ENCODE results near the gene ZNF74.
A peak's percentile ranks its signal among the peaks of the same experiment; 100 is the strongest.

The ZNF74 gene

DNA sequence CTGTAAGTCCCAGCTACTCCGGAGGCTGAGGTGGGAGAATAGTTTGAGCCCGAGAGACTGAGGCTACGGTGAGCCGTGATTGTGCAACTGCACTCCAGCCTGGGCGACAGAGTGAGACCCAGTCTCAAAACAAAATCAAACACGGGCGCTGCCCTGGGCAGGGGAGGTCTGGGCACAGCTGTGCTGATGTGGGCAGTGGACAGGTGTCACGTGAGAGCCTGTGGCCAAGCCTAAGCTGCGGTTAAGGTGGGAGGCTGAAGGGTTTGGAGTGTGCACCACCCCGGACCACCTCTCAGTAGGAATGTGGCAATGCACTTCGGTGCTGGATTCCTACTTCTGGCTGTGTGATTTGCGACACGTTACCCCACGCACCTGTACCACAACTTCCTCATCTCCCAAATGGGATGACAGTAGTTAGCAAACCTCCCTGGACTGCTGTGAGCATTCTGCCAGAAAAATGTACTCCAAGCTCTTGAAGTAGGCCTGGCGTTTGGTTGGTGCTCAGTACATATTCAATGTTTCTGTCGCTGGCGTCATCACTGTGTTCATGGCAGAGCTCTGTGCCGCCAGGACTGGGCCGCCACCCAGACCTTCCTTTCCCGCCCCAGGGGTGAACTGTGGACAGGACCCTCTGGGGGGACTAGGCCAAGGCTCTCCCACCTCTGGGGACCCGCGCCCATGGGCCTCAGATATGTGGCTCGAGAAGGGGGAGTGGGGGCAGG is 807 bp upstream of the ZNF74 start:
- peak overlapping the region; percentile 76 for H3K4me3 ChIP-seq (ENCODE audit: low read length)
- TF ChIP-seq, protein P1, sequence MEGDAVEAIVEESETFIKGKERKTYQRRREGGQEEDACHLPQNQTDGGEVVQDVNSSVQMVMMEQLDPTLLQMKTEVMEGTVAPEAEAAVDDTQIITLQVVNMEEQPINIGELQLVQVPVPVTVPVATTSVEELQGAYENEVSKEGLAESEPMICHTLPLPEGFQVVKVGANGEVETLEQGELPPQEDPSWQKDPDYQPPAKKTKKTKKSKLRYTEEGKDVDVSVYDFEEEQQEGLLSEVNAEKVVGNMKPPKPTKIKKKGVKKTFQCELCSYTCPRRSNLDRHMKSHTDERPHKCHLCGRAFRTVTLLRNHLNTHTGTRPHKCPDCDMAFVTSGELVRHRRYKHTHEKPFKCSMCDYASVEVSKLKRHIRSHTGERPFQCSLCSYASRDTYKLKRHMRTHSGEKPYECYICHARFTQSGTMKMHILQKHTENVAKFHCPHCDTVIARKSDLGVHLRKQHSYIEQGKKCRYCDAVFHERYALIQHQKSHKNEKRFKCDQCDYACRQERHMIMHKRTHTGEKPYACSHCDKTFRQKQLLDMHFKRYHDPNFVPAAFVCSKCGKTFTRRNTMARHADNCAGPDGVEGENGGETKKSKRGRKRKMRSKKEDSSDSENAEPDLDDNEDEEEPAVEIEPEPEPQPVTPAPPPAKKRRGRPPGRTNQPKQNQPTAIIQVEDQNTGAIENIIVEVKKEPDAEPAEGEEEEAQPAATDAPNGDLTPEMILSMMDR (conservative IDR thresholded peaks at IDR 0.05; ENCODE audit: low read depth, low read length) = no peak

DNA sequence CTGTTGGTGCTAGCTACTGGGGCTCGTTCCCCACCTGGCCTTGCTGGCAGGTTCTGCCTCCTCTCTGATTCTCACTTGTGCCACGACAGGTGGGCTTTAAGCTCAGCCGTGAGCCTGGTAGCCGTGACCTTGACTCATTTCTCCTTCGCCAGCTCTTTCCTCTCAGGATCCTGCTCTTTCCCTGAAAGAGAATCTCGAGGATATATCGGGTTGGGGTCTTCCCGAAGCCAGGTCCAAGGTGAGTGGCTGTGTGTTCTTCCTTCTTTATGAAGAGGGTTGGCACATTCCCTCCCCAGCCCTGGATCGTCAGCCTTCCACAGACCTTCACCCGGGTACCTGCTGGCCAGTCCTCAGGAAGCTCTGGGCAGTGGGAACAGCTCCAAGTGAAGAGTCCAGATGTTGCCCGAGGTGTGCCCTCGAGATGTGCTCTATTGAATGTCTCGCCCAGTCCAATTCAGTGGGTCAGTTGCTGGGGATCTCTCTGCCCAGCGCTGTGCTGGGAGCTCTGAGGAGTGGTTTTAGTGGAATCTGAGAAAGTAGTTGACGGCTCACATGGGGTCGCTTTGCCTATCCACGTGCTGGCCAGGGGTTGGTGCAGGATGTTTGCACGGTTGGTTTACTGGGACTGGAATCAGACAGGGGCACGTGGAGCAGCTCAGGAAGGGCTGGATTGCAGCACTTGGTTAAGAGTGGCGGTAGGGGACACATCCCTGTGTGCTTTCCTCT is 1.4 kb downstream of the ZNF74 start:
- H3K4me3 ChIP-seq (ENCODE audit: low read length) = peak overlapping the region; percentile 76
- DNase-seq (ENCODE audit: low read depth) = peak; percentile 40
- TF ChIP-seq, protein P1 (conservative IDR thresholded peaks at IDR 0.05; ENCODE audit: low read depth, low read length) = no peak

More for the DNA sequence above, 807 bp upstream of the ZNF74 start:
- no peak for DNase-seq (ENCODE audit: low read depth)

DNA sequence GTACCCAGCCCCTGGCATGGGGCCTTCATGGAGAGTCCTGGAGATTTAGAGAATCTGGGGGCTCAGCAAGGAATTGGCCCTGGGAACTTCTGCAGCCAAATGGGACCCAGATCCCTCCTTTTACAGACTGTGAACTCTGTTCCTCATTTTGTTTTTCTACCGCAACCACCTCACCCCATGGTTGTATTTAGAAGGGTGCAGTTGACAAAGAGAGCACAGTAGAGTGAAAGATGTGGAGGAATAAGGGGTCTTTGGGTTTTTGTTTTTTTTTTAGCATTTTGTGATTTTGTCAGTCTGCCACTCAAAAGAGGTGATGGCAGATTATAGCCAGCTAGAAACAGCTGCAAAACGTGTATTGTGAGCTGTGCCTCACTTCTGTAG is 1.9 kb downstream of the ZNF74 start:
- TF ChIP-seq, protein P1 (conservative IDR thresholded peaks at IDR 0.05; ENCODE audit: low read depth, low read length) = no peak
- DNase-seq (ENCODE audit: low read depth) = no peak
- H3K4me3 ChIP-seq (ENCODE audit: low read length) = no peak overlapping the region

- TF ChIP-seq, protein P1 (conservative IDR thresholded peaks at IDR 0.05; ENCODE audit: low read depth, low read length) = no peak
- DNase-seq (ENCODE audit: low read depth) = no peak
- H3K4me3 ChIP-seq (ENCODE audit: low read length) = no peak overlapping the region
Observed at GRCh38 chr22:20396639-20397038, 2.7 kb downstream of the ZNF74 start.

DNA sequence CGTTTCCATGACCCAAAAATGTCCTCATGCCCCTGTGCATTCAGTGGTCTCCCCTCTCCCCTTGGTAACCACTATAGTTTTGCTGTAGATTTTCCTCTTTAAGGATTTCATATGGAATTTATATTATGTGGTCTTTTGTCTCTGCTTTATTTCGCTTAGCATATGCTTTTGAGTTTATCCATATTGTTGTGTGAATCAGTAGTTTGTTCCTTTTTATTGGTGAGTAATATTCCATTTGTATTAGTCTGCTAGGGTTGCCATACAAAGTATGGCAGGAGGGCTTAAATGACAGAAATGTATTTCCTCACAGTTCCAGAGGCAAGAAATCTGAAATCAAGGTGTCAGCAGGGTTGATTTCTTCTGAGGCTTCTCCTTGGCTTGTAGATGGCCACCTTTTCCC is 3.5 kb downstream of the ZNF74 start:
- no peak overlapping the region for H3K4me3 ChIP-seq (ENCODE audit: low read length)
- DNase-seq (ENCODE audit: low read depth) = no peak
- TF ChIP-seq, protein P1 (conservative IDR thresholded peaks at IDR 0.05; ENCODE audit: low read depth, low read length) = no peak

DNA sequence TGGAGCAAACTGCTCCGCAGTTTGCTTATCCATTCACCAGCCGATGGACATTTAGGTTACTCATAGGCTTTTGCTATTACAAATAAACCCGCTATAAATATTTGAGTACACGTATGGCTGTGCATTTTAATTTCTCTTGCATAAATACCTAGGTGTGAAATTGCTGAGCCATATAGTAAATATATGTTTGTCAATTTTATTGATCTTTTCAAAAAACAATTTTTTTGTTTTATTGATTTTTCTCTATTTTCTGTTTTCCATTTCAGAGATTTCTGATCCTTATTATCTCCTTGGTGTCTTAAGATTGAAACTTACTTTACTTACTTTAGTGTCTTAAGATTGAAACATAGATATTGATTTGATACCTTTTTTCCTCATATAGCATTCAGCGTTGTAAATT is 4.5 kb downstream of the ZNF74 start:
- H3K4me3 ChIP-seq (ENCODE audit: low read length) = no peak overlapping the region
- TF ChIP-seq, protein P1 (conservative IDR thresholded peaks at IDR 0.05; ENCODE audit: low read depth, low read length) = no peak
- no peak for DNase-seq (ENCODE audit: low read depth)
